ENCODE measurements around the gene PYROXD2.

GRCh38 chr10:98403812-98404504, 11.0 kb downstream of the PYROXD2 start:
- no peak for TF ChIP-seq CTCF (IDR thresholded peaks at IDR 0.05; ENCODE audit: low read length)
- TF ChIP-seq EZH2 (optimal IDR thresholded peaks at IDR 0.05; ENCODE audit: low read depth, low read length) = no peak
- TF ChIP-seq EZH2phosphoT487 (IDR thresholded peaks at IDR 0.05; ENCODE audit: low read length) = no peak

Measured in MM.1S (cell line).